H1 (cell line): Measurements from ENCODE around the gene ASPN. TPM values are rescaled to one million over a fixed set of nuclear protein-coding genes. Genes with fewer than 3 reads are reported as not detected.

Source experiments
- CTCF ChIA-PET: fragments of 300-600 bp; sonication (Branson Sonifier 250); formaldehyde crosslinking; loops from one replicate; lab custom pipeline; 2021; ENCODE audit not compliant: partially characterized antibody; lab: Charles Lee
- POLR2A ChIA-PET: fragments of 300-600 bp; sonication (Branson Sonifier 250); formaldehyde crosslinking; loops from one replicate; lab custom pipeline; 2021; ENCODE audit warnings: inconsistent platforms; ENCODE audit not compliant: partially characterized antibody; lab: Charles Lee
- DNase-seq, 2 experiments: peaks; one replicate each; pipeline versions ENCODE4 v3.0.0 to v3.0.0-alpha.2; 2010 to 2022; ENCODE audit warnings: low spot score in 2 of 2, low read depth in 1 of 2, mixed read lengths in 1 of 2
- FAIRE-seq: peaks from 2 replicates; lab custom pipeline; 2011; peaks lifted over from hg19 to GRCh38; lab: Jason Lieb, UNC
- H2AFZ ChIP-seq: 2 replicates; pipeline ENCODE4 v1.8.1; 2012; ENCODE audit warnings: low read length, inconsistent platforms
- H2AK5ac ChIP-seq: 2 replicates; pipeline ENCODE4 v1.6.1; 2013; ENCODE audit warnings: low read depth, low read length
- H2BK120ac ChIP-seq: replicated peaks from 2 replicates; pipeline ENCODE3; 2013; ENCODE audit warnings: low read depth, low read length, inconsistent platforms
- H2BK12ac ChIP-seq: 2 replicates; pipeline ENCODE4 v1.6.1; 2013; ENCODE audit warnings: low read depth, low read length
- H2BK15ac ChIP-seq: 2 replicates; pipeline ENCODE4 v1.6.1; 2013; ENCODE audit warnings: low read length
- H2BK20ac ChIP-seq: 2 replicates; pipeline ENCODE4 v1.6.1; 2013; ENCODE audit warnings: low read length
- H2BK5ac ChIP-seq: 2 replicates; pipeline ENCODE4 v1.6.1; 2013; ENCODE audit warnings: low read depth, low read length
- H3K14ac ChIP-seq: 2 replicates; pipeline ENCODE4 v1.6.1; 2013; ENCODE audit warnings: inconsistent platforms; ENCODE audit not compliant: insufficient read length
- H3K18ac ChIP-seq: 2 replicates; pipeline ENCODE4 v1.6.1; 2013; ENCODE audit warnings: low read length; ENCODE audit errors: extremely low read depth
- H3K23ac ChIP-seq: 2 replicates; pipeline ENCODE4 v1.6.1; 2013; ENCODE audit warnings: inconsistent platforms; ENCODE audit not compliant: insufficient read length
- H3K23me2 ChIP-seq: 2 replicates; pipeline ENCODE4 v1.6.1; 2013; ENCODE audit warnings: low read depth, low read length
- H3K27ac ChIP-seq: 2 replicates; pipeline ENCODE4 v1.6.1; 2011; ENCODE audit warnings: low read depth, low read length, inconsistent platforms
- H3K27me3 ChIP-seq, 4 experiments: replicated peaks in 1 of 4; 1 replicate in 1 of 4; 2 replicates in 3 of 4; pipeline versions ENCODE4 v1.6.1 to v1.8.1; 2011 to 2013; ENCODE audit warnings: low read length in 3 of 4, mild to moderate bottlenecking in 3 of 4, inconsistent platforms in 2 of 4, mixed read lengths in 2 of 4, moderate library complexity in 1 of 4; ENCODE audit not compliant: control insufficient read depth in 3 of 4, insufficient read depth in 3 of 4; ENCODE audit errors: extremely low read depth in 1 of 4
- H3K36me3 ChIP-seq, 4 experiments: 2 replicates each; pipeline versions ENCODE4 v1.6.1 to v1.8.1; 2011 to 2013; ENCODE audit warnings: mild to moderate bottlenecking in 4 of 4, low read length in 3 of 4, moderate library complexity in 2 of 4, control low read depth in 1 of 4, inconsistent platforms in 1 of 4; ENCODE audit not compliant: insufficient read depth in 4 of 4, control insufficient read depth in 2 of 4
- H3K4ac ChIP-seq: replicated peaks from 2 replicates; pipeline ENCODE3; 2013; ENCODE audit warnings: low read length, low read depth, mixed read lengths, inconsistent platforms; ENCODE audit not compliant: insufficient read length
- H3K4me1 ChIP-seq, 4 experiments: replicated peaks in 1 of 4; 1 replicate in 1 of 4; 2 replicates in 3 of 4; pipeline versions ENCODE4 v1.6.1 to v1.8.1; 2011 to 2013; ENCODE audit warnings: low read length in 3 of 4, inconsistent platforms in 2 of 4, mixed read lengths in 1 of 4; ENCODE audit not compliant: insufficient read depth in 4 of 4, control insufficient read depth in 3 of 4
- H3K4me2 ChIP-seq, 2 experiments: 2 replicates each; pipeline versions ENCODE4 v1.6.1 to v1.8.1; 2011 to 2013; ENCODE audit warnings: low read depth in 2 of 2, low read length in 2 of 2, control low read depth in 1 of 2, inconsistent platforms in 1 of 2, mild to moderate bottlenecking in 1 of 2; ENCODE audit not compliant: insufficient read depth in 1 of 2
- H3K4me3 ChIP-seq, 4 experiments: fragments of 200-600, 300-600 bp in 1 of 4; sonication (generic), shearing (Covaris generic), sonication (Bioruptor Twin) in 1 of 4; 2 replicates each; pipeline versions ENCODE4 v1.5.1 to v1.8.1; 2011 to 2016; ENCODE audit warnings: low read length in 4 of 4, low read depth in 3 of 4, control low read depth in 2 of 4, inconsistent platforms in 2 of 4, mild to moderate bottlenecking in 2 of 4, mixed read lengths in 1 of 4, moderate library complexity in 1 of 4; ENCODE audit not compliant: insufficient read depth in 2 of 4; ENCODE audit errors: extremely low read depth in 1 of 4
- H3K56ac ChIP-seq: replicated peaks from 2 replicates; pipeline ENCODE3; 2013; ENCODE audit warnings: low read depth, mild to moderate bottlenecking, mixed read lengths, low read length, inconsistent platforms; ENCODE audit not compliant: insufficient read length
- H3K79me1 ChIP-seq: 2 replicates; pipeline ENCODE4 v1.6.1; 2013; ENCODE audit warnings: low read depth, low read length, control low read depth
- H3K79me2 ChIP-seq, 2 experiments: 2 replicates each; pipeline versions ENCODE4 v1.6.1 to v1.8.1; 2012 to 2013; ENCODE audit warnings: low read length in 2 of 2, mild to moderate bottlenecking in 2 of 2, inconsistent platforms in 1 of 2; ENCODE audit not compliant: insufficient read depth in 2 of 2, control insufficient read depth in 1 of 2
- H3K9ac ChIP-seq, 4 experiments: replicated peaks in 1 of 4; 1 replicate in 1 of 4; 2 replicates in 3 of 4; pipeline versions ENCODE4 v1.6.1 to v1.8.1; 2011 to 2013; ENCODE audit warnings: low read depth in 3 of 4, low read length in 3 of 4, control low read depth in 2 of 4, mild to moderate bottlenecking in 2 of 4, moderate library complexity in 2 of 4, inconsistent platforms in 1 of 4; ENCODE audit errors: extremely low read depth in 1 of 4
- H3K9me3 ChIP-seq, 2 experiments: 2 replicates each; pipeline versions ENCODE4 v1.6.1 to v1.8.1; 2012 to 2013; ENCODE audit warnings: mild to moderate bottlenecking in 2 of 2, moderate library complexity in 2 of 2, control low read depth in 1 of 2, inconsistent platforms in 1 of 2, low read depth in 1 of 2, low read length in 1 of 2, mixed read lengths in 1 of 2; ENCODE audit not compliant: insufficient read depth in 2 of 2
- H4K20me1 ChIP-seq, 2 experiments: replicated peaks in 1 of 2; 2 replicates each; pipeline versions ENCODE3 to v1.8.1; 2011 to 2013; ENCODE audit warnings: inconsistent platforms in 2 of 2, low read length in 2 of 2, mild to moderate bottlenecking in 1 of 2; ENCODE audit not compliant: insufficient read depth in 2 of 2, control insufficient read depth in 1 of 2
- H4K5ac ChIP-seq: 2 replicates; pipeline ENCODE4 v1.6.1; 2013; ENCODE audit warnings: low read length, low read depth, mixed read lengths, inconsistent platforms; ENCODE audit not compliant: insufficient read length
- H4K8ac ChIP-seq: 2 replicates; pipeline ENCODE4 v1.8.0; 2013; ENCODE audit warnings: mild to moderate bottlenecking, moderate library complexity, low read length, inconsistent platforms; ENCODE audit not compliant: insufficient read depth; ENCODE audit errors: extremely low read depth
- H4K91ac ChIP-seq: replicated peaks from 2 replicates; pipeline ENCODE3; 2013; ENCODE audit warnings: low read length, mixed read lengths, inconsistent platforms; ENCODE audit not compliant: insufficient read length
- CTBP2 ChIP-seq: IDR thresholded peaks from 2 replicates; pipeline ENCODE4 v1.7.0; 2011; ENCODE audit warnings: borderline replicate concordance, mild to moderate bottlenecking, moderate library complexity, mixed read lengths, low read length; ENCODE audit not compliant: insufficient read depth, insufficient read length
- FOSL1 ChIP-seq: IDR thresholded peaks from 2 replicates; pipeline ENCODE4 v1.6.1; 2011; ENCODE audit warnings: mild to moderate bottlenecking, low read depth, low read length, moderate library complexity; ENCODE audit not compliant: insufficient read depth
- WGBS, 2 experiments: shearing (Covaris generic) in 1 of 2; methylation state at CpG; one replicate each; pipeline versions ENCODE4 v1.1.6 to v1.1.7; 2013 to 2015; ENCODE audit warnings: low lambda C conversion rate in 2 of 2, mixed read lengths in 2 of 2, inconsistent platforms in 1 of 2, low coverage in 1 of 2, missing lambda C conversion rate in 1 of 2; ENCODE audit not compliant: insufficient replicate concordance in 2 of 2, insufficient coverage in 1 of 2, insufficient read length in 1 of 2; ENCODE audit errors: extremely low coverage in 1 of 2, missing lambda C conversion rate in 1 of 2; 5-methylcytosine and 5-hydroxymethylcytosine counted together
- long read RNA-seq, 2 experiments: library from RNA in 1 of 2; library from capped mRNA in 1 of 2; stranded (forward); transcript quantifications; one replicate each; pipeline ENCODE4 v2.0.0, GENCODE V29; 2021; ENCODE audit warnings: inconsistent platforms in 1 of 2
- polyA minus RNA-seq, 3 experiments: library from RNA; depleted of rRNA, polyadenylated mRNA; stranded (reverse); fragments of >200 nt; gene quantifications; 1 replicate in 2 of 3; 2 replicates in 1 of 3; pipeline ENCODE4 v1.2.3, GENCODE V29; 2011
- polyA plus RNA-seq, 7 experiments: library from polyadenylated mRNA; depleted of rRNA in 3 of 7; stranded (reverse) in 5 of 7; unstranded in 2 of 7; fragments of >200 nt in 5 of 7; fragments of 200-250 nt in 2 of 7; gene quantifications; 1 replicate in 5 of 7; 2 replicates in 1 of 7; 4 replicates in 1 of 7; pipeline versions ENCODE4 v1.2.1 to v1.2.3, GENCODE V29; 2011 to 2013; ENCODE audit warnings: missing spikeins in 2 of 7, mixed read lengths in 2 of 7
- total RNA-seq: library from RNA; stranded (reverse); fragmentation: NEBNext Ultra II Directional; extraction: Animal tissue kit (Norgen Biotek cat#: 25700); gene quantifications from 2 replicates; pipeline ENCODE4 v1.2.1, GENCODE V29; 2021

The ASPN gene
- total RNA-seq: not detected in 2 replicates
- polyA plus RNA-seq (2011; rRNA removed): not detected in 2 replicates
- polyA plus RNA-seq (2011; cell fraction: cytosol; rRNA removed): not detected
- polyA plus RNA-seq (2011; cell fraction: nucleus; rRNA removed): not detected
- polyA plus RNA-seq (2012, experiment 1 of 2): not detected in 4 replicates
- polyA plus RNA-seq (2012, experiment 2 of 2): not detected
- not detected for polyA plus RNA-seq (2013, experiment 1 of 2)
- not detected for polyA plus RNA-seq (2013, experiment 2 of 2)
- not detected in 2 replicates for polyA minus RNA-seq (2011; rRNA and poly(A)+ RNA removed)
- polyA minus RNA-seq (2011; cell fraction: cytosol; rRNA and poly(A)+ RNA removed): not detected
- polyA minus RNA-seq (2011; cell fraction: nucleus; rRNA and poly(A)+ RNA removed): not detected
- long read RNA-seq, experiment 1: 0 reads
- long read RNA-seq, experiment 2: 0 reads

GRCh38 chr9:92482329-92482728 lies at the start of gene ASPN:
TSS of gene ASPN (minus strand) at chr9:92482506.
- Histone ChIP-seq H3K36me3 (no peaks in the 10 kb centered on the region), H3K4ac (no peak within 1 kb of the TSS), H2BK12ac (no peak within 1 kb of the TSS), H2BK15ac (no peak within 1 kb of the TSS), H4K20me1 (no peaks in the 10 kb centered on the region), H2BK20ac (no peak within 1 kb of the TSS), H3K14ac (no peak within 1 kb of the TSS), H3K18ac (no peak within 1 kb of the TSS), H3K4me3 (no peak within 1 kb of the TSS), H3K23ac (no peak within 1 kb of the TSS), H2AFZ (no peak within 1 kb of the TSS), H4K91ac (no peak within 1 kb of the TSS), H2BK5ac (no peak within 1 kb of the TSS), H2BK120ac (no peak within 1 kb of the TSS), H3K79me1 (no peaks in the 10 kb centered on the region; the same call in 1 of the 2 replicates), H3K56ac (no peak within 1 kb of the TSS), H3K4me2 (no peak within 1 kb of the TSS), H4K5ac (no peak within 1 kb of the TSS), H4K8ac (no peak within 1 kb of the TSS), H3K27me3 (no peaks in the 10 kb centered on the region), H3K79me2 (no peaks in the 10 kb centered on the region), H3K9ac (no peak within 1 kb of the TSS), H2AK5ac (no peak within 1 kb of the TSS), H3K27ac (no peak within 1 kb of the TSS), H3K23me2 (no peaks in the 10 kb centered on the region), H3K9me3 (no peaks in the 10 kb centered on the region), H3K4me1 (peaks cover 0 to 7% (median 2%) of the 10 kb centered on the region in 4 experiments; a peak in 3 of 7 replicates)
- CTCF ChIA-PET: interaction anchor here (0.7 to 1.3 kb wide), 2 partner anchors 20 to 57 kb away, joined by 5 to 7 read pairs; no protein-coding TSS in a partner anchor
- POLR2A ChIA-PET: no interaction called here
- 94% methylated on average over 3 of the region's 3 CpGs; no CpG with 5 or more reads in 1 of the 2 experiments for WGBS, 2 experiments
- FAIRE-seq: no peak
- DNase-seq: no peak
- no peak for TF ChIP-seq CTBP2
- TF ChIP-seq FOSL1: no peak
